A673 (cell line): ENCODE data around the gene TCL1B.

Experiments
- EZH2 ChIP-seq: fragments of 200-600 bp; sonication (generic); IDR thresholded peaks from 2 replicates; pipeline ENCODE4 v1.6.1; 2017; ENCODE audit warnings: borderline replicate concordance, low read depth, mild to moderate bottlenecking, mixed read lengths, antibody characterized with exemption, low read length; ENCODE audit not compliant: poor library complexity, severe bottlenecking
- TF ChIP-seq, protein P1 (sequence below): fragments of 300-800, 200-600 bp; sonication (generic); conservative IDR thresholded peaks from 2 replicates; pipeline ENCODE4 v1.5.1; 2017; ENCODE audit warnings: low read depth, mild to moderate bottlenecking, antibody characterized with exemption, low read length, moderate library complexity, mixed read lengths

DNA sequence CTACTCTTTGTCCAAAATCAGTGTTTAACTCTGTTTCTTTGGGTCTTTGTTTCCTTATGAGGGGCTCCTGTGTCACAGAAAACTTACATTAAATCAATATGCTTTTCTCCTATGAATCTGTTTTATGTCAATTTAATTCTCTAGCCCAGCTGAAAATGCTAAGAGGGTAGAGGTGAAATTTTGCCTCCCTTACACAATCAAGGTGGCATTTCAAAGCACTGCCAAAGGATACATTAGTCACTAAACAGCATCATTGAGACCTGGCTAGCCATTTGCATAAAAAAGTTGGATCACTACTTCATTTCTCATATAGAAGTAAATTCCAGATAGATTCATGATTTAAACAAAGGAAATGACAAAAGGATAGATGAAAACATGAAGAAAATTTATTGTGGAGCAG is 12.1 kb downstream of the TCL1B start:
- TF ChIP-seq, protein P1, sequence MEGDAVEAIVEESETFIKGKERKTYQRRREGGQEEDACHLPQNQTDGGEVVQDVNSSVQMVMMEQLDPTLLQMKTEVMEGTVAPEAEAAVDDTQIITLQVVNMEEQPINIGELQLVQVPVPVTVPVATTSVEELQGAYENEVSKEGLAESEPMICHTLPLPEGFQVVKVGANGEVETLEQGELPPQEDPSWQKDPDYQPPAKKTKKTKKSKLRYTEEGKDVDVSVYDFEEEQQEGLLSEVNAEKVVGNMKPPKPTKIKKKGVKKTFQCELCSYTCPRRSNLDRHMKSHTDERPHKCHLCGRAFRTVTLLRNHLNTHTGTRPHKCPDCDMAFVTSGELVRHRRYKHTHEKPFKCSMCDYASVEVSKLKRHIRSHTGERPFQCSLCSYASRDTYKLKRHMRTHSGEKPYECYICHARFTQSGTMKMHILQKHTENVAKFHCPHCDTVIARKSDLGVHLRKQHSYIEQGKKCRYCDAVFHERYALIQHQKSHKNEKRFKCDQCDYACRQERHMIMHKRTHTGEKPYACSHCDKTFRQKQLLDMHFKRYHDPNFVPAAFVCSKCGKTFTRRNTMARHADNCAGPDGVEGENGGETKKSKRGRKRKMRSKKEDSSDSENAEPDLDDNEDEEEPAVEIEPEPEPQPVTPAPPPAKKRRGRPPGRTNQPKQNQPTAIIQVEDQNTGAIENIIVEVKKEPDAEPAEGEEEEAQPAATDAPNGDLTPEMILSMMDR, result no peak
- TF ChIP-seq EZH2, result no peak
